Mesendoderm (in vitro differentiated cells): ENCODE data around the gene RIPPLY1. TPM values are rescaled to one million over a fixed set of nuclear protein-coding genes. Genes with fewer than 3 reads are reported as not detected.
A peak's percentile ranks its signal among the peaks of the same experiment; 100 is the strongest.

ENCODE experiments used
- DNase-seq: peaks from one replicate; pipeline ENCODE4 v3.0.0; 2013
- H2AK5ac ChIP-seq: 2 replicates; pipeline ENCODE4 v1.6.1; 2013; ENCODE audit warnings: low read length, inconsistent platforms
- H2BK120ac ChIP-seq: 2 replicates; pipeline ENCODE4 v1.6.1; 2013; ENCODE audit warnings: low read depth, mild to moderate bottlenecking, low read length, moderate library complexity, mixed read lengths
- H2BK15ac ChIP-seq: replicated peaks from 2 replicates; pipeline ENCODE4 v1.6.1; 2013; ENCODE audit warnings: low read depth, mild to moderate bottlenecking, moderate library complexity
- H2BK5ac ChIP-seq: 2 replicates; pipeline ENCODE4 v1.6.1; 2013; ENCODE audit warnings: low read length, inconsistent platforms
- H3K18ac ChIP-seq: 2 replicates; pipeline ENCODE4 v1.6.1; 2013; ENCODE audit warnings: mild to moderate bottlenecking, low read length, mixed read lengths
- H3K23ac ChIP-seq: one replicate; pipeline ENCODE4 v1.6.1; 2013; ENCODE audit warnings: low read length
- H3K27ac ChIP-seq: 2 replicates; pipeline ENCODE4 v1.5.1; 2013; ENCODE audit warnings: low read depth, mild to moderate bottlenecking, inconsistent platforms, low read length, moderate library complexity
- H3K27me3 ChIP-seq: 2 replicates; pipeline ENCODE4 v1.6.1; 2013; ENCODE audit warnings: low read length, control low read depth, mild to moderate bottlenecking, inconsistent platforms; ENCODE audit not compliant: insufficient read depth, poor library complexity
- H3K36me3 ChIP-seq: 2 replicates; pipeline ENCODE4 v1.6.1; 2013; ENCODE audit warnings: low read length, inconsistent platforms; ENCODE audit not compliant: control insufficient read depth, insufficient read depth
- H3K4ac ChIP-seq: one replicate; pipeline ENCODE4 v1.6.1; 2013; ENCODE audit warnings: low read depth, mild to moderate bottlenecking, low read length, moderate library complexity
- H3K4me1 ChIP-seq: 2 replicates; pipeline ENCODE4 v1.6.1; 2013; ENCODE audit warnings: low read depth, low read length, inconsistent platforms; ENCODE audit not compliant: control insufficient read depth
- H3K4me2 ChIP-seq: 2 replicates; pipeline ENCODE4 v1.6.1; 2013; ENCODE audit warnings: low read length
- H3K4me3 ChIP-seq: 2 replicates; pipeline ENCODE4 v1.5.1; 2013; ENCODE audit warnings: mild to moderate bottlenecking, low read length
- H3K56ac ChIP-seq: one replicate; pipeline ENCODE4 v1.6.1; 2013; ENCODE audit warnings: low read length
- H3K79me1 ChIP-seq: 2 replicates; pipeline ENCODE4 v1.6.1; 2013; ENCODE audit warnings: low read length, inconsistent platforms
- H3K79me2 ChIP-seq: 2 replicates; pipeline ENCODE4 v1.6.1; 2013; ENCODE audit warnings: mild to moderate bottlenecking, low read length; ENCODE audit not compliant: control insufficient read depth, insufficient read depth
- H3K9ac ChIP-seq: 2 replicates; pipeline ENCODE4 v1.6.1; 2013; ENCODE audit warnings: low read length, inconsistent platforms
- H4K5ac ChIP-seq: one replicate; pipeline ENCODE4 v1.6.1; 2013; ENCODE audit warnings: low read length
- H4K8ac ChIP-seq: one replicate; pipeline ENCODE4 v1.6.1; 2013; ENCODE audit warnings: low read depth, mild to moderate bottlenecking, control low read depth, low read length, moderate library complexity
- WGBS: extraction: QIAGEN DNeasy Blood & Tissue Kit; methylation state at CpG from one replicate; pipeline ENCODE4 v1.1.7; 2013; ENCODE audit warnings: low lambda C conversion rate, missing lambda C conversion rate; ENCODE audit not compliant: insufficient coverage; ENCODE audit errors: extremely low coverage; 5-methylcytosine and 5-hydroxymethylcytosine counted together
- polyA plus RNA-seq, 2 experiments: library from polyadenylated mRNA; stranded (reverse); fragments of 200-250 nt; gene quantifications; one replicate each; pipeline ENCODE4 v1.2.3, GENCODE V29; 2013

Gene RIPPLY1
- 0.03 TPM for polyA plus RNA-seq (2013, experiment 1 of 2)
- polyA plus RNA-seq (2013, experiment 2 of 2): 0.07 TPM

GRCh38 chrX:106903291-106903824, at the start of gene RIPPLY1:
TSS of gene RIPPLY1 (minus strand) at chrX:106903341. CDS start at chrX:106903287, 54 bp downstream.
- no peak within 1 kb of the TSS for H4K8ac ChIP-seq
- H3K9ac ChIP-seq: no peak within 1 kb of the TSS
- no peak within 1 kb of the TSS for H4K5ac ChIP-seq
- no peak within 1 kb of the TSS for H3K4ac ChIP-seq
- no peak within 1 kb of the TSS for H3K27ac ChIP-seq
- H3K79me2 ChIP-seq: no peaks in the 10 kb centered on the region
- H2BK120ac ChIP-seq: peak within 1 kb of the TSS; percentile 6
- H2AK5ac ChIP-seq: no peak within 1 kb of the TSS
- no CpG with 5 or more reads among the region's 1 CpG for WGBS
- H2BK5ac ChIP-seq: no peak within 1 kb of the TSS
- no peaks in the 10 kb centered on the region for H3K4me1 ChIP-seq
- no peaks in the 10 kb centered on the region for H3K36me3 ChIP-seq
- H3K27me3 ChIP-seq: no peaks in the 10 kb centered on the region
- no peak within 1 kb of the TSS for H3K56ac ChIP-seq
- H2BK15ac ChIP-seq: no peak within 1 kb of the TSS
- H3K79me1 ChIP-seq: no peaks in the 10 kb centered on the region
- no peak within 1 kb of the TSS for H3K4me2 ChIP-seq
- DNase-seq: peak; percentile 60
- H3K23ac ChIP-seq: no peak within 1 kb of the TSS
- H3K4me3 ChIP-seq: no peak within 1 kb of the TSS
- peak within 1 kb of the TSS; percentile 68 for H3K18ac ChIP-seq

GRCh38 chrX:106952538-106952937, 49.4 kb upstream of the RIPPLY1 start:
- H2BK5ac ChIP-seq: no peak overlapping the region
- H3K9ac ChIP-seq: no peak overlapping the region
- no peak overlapping the region for H4K5ac ChIP-seq
- H4K8ac ChIP-seq: no peak overlapping the region
- no peak overlapping the region for H2BK15ac ChIP-seq
- no peak overlapping the region for H2AK5ac ChIP-seq
- H3K79me2 ChIP-seq: no peaks in the 10 kb centered on the region
- no peak overlapping the region for H3K56ac ChIP-seq
- no peaks in the 10 kb centered on the region for H3K4me1 ChIP-seq
- no peak for DNase-seq
- H3K27ac ChIP-seq: no peak overlapping the region
- H3K4me3 ChIP-seq: no peak overlapping the region
- no peak overlapping the region for H3K23ac ChIP-seq
- H2BK120ac ChIP-seq: no peak overlapping the region
- no peaks in the 10 kb centered on the region for H3K36me3 ChIP-seq
- WGBS: no CpG with 5 or more reads among the region's 2 CpGs
- H3K18ac ChIP-seq: no peak overlapping the region
- H3K4me2 ChIP-seq: no peak overlapping the region
- no peak overlapping the region for H3K4ac ChIP-seq
- H3K79me1 ChIP-seq: no peaks in the 10 kb centered on the region
- no peaks in the 10 kb centered on the region for H3K27me3 ChIP-seq

- Histone ChIP-seq H3K4me1 (no peaks in the 10 kb centered on the region), H3K27ac (no peak overlapping the region), H3K9ac (no peak overlapping the region), H3K79me1 (no peaks in the 10 kb centered on the region), H3K36me3 (no peaks in the 10 kb centered on the region), H3K4ac (no peak overlapping the region), H3K56ac (no peak overlapping the region), H2BK5ac (no peak overlapping the region), H2AK5ac (no peak overlapping the region), H3K4me2 (no peak overlapping the region), H3K23ac (no peak overlapping the region), H2BK15ac (no peak overlapping the region), H4K8ac (no peak overlapping the region), H2BK120ac (no peak overlapping the region), H3K79me2 (no peaks in the 10 kb centered on the region), H4K5ac (no peak overlapping the region), H3K4me3 (no peak overlapping the region), H3K18ac (no peak overlapping the region), H3K27me3 (no peaks in the 10 kb centered on the region)
- no CpG with 5 or more reads among the region's 3 CpGs for WGBS
- no peak for DNase-seq
Measured at GRCh38 chrX:106952089-106952488, 48.9 kb upstream of the RIPPLY1 start.

- Histone ChIP-seq H4K8ac (no peak overlapping the region), H3K27me3 (no peaks in the 10 kb centered on the region), H3K18ac (no peak overlapping the region), H3K79me1 (no peaks in the 10 kb centered on the region), H2AK5ac (no peak overlapping the region), H3K56ac (no peak overlapping the region), H2BK5ac (no peak overlapping the region), H3K9ac (no peak overlapping the region), H3K79me2 (no peaks in the 10 kb centered on the region), H3K4ac (no peak overlapping the region), H2BK15ac (no peak overlapping the region), H3K36me3 (no peaks in the 10 kb centered on the region), H3K4me2 (no peak overlapping the region), H4K5ac (no peak overlapping the region), H3K4me1 (no peaks in the 10 kb centered on the region), H2BK120ac (no peak overlapping the region), H3K23ac (no peak overlapping the region), H3K4me3 (no peak overlapping the region), H3K27ac (no peak overlapping the region)
- no CpG with 5 or more reads among the region's 6 CpGs for WGBS
- DNase-seq: no peak
Measured at GRCh38 chrX:106951230-106951629, 48.1 kb upstream of the RIPPLY1 start.

GRCh38 chrX:106950381-106950780, 47.2 kb upstream of the RIPPLY1 start:
- no peak overlapping the region for H2BK5ac ChIP-seq
- no peak overlapping the region for H3K27ac ChIP-seq
- H2BK120ac ChIP-seq: no peak overlapping the region
- H2AK5ac ChIP-seq: no peak overlapping the region
- DNase-seq: no peak
- no peaks in the 10 kb centered on the region for H3K4me1 ChIP-seq
- WGBS: no CpG with 5 or more reads among the region's 2 CpGs
- no peak overlapping the region for H3K56ac ChIP-seq
- no peak overlapping the region for H3K9ac ChIP-seq
- H3K4me2 ChIP-seq: no peak overlapping the region
- no peak overlapping the region for H4K8ac ChIP-seq
- H3K4me3 ChIP-seq: no peak overlapping the region
- no peaks in the 10 kb centered on the region for H3K79me2 ChIP-seq
- H3K36me3 ChIP-seq: no peaks in the 10 kb centered on the region
- H3K18ac ChIP-seq: no peak overlapping the region
- no peak overlapping the region for H3K4ac ChIP-seq
- H3K23ac ChIP-seq: no peak overlapping the region
- H2BK15ac ChIP-seq: no peak overlapping the region
- no peaks in the 10 kb centered on the region for H3K27me3 ChIP-seq
- no peak overlapping the region for H4K5ac ChIP-seq
- no peaks in the 10 kb centered on the region for H3K79me1 ChIP-seq

- H3K27ac ChIP-seq: no peak overlapping the region
- H3K4me2 ChIP-seq: no peak overlapping the region
- H3K79me1 ChIP-seq: no peaks in the 10 kb centered on the region
- DNase-seq: no peak
- no peak overlapping the region for H4K5ac ChIP-seq
- no peaks in the 10 kb centered on the region for H3K79me2 ChIP-seq
- no CpG with 5 or more reads among the region's 1 CpG for WGBS
- no peak overlapping the region for H3K4me3 ChIP-seq
- no peak overlapping the region for H2AK5ac ChIP-seq
- no peaks in the 10 kb centered on the region for H3K27me3 ChIP-seq
- H3K56ac ChIP-seq: no peak overlapping the region
- H4K8ac ChIP-seq: no peak overlapping the region
- H2BK120ac ChIP-seq: no peak overlapping the region
- no peaks in the 10 kb centered on the region for H3K4me1 ChIP-seq
- no peak overlapping the region for H3K9ac ChIP-seq
- H3K4ac ChIP-seq: no peak overlapping the region
- no peak overlapping the region for H2BK15ac ChIP-seq
- no peak overlapping the region for H3K23ac ChIP-seq
- H3K18ac ChIP-seq: no peak overlapping the region
- H2BK5ac ChIP-seq: no peak overlapping the region
- H3K36me3 ChIP-seq: no peaks in the 10 kb centered on the region
Measured at GRCh38 chrX:106949366-106949765, 46.2 kb upstream of the RIPPLY1 start.
